ENCODE data around the gene POC1B.

Gene POC1B

GRCh38 chr12:89525305-89525823 is 483 bp downstream of the POC1B start:
- TF ChIP-seq CTCF (IDR thresholded peaks at IDR 0.05; ENCODE audit: extremely low read depth, insufficient read depth, missing control alignments) = no peak
- DNase-seq (ENCODE audit: low spot score) = peak; percentile 65
- in situ Hi-C loops (cut with MboI; ENCODE audit: low pct_unique_long_range_greater_than_20kb, low sequenced_read_pairs, unreplicated experiment) = loop anchor here (10.0 to 25.0 kb wide), 4 partner anchors 51 to 1412 kb away; no protein-coding TSS in a partner anchor

GRCh38 chr12:89524541-89525304 is 1.1 kb downstream of the POC1B start, which contains the start of gene GALNT4:
Gene GALNT4, minus strand, starts transcription at chr12:89524796. Its CDS starts 247 bp downstream, at chr12:89524549.
- in situ Hi-C loops (cut with MboI; ENCODE audit: low pct_unique_long_range_greater_than_20kb, low sequenced_read_pairs, unreplicated experiment) = loop anchor here (10.0 to 25.0 kb wide), 4 partner anchors 50 to 1413 kb away; no protein-coding TSS in a partner anchor
- DNase-seq (ENCODE audit: low spot score) = peak; percentile 89
- TF ChIP-seq CTCF (IDR thresholded peaks at IDR 0.05; ENCODE audit: extremely low read depth, insufficient read depth, missing control alignments) = peak; percentile 70

GRCh38 chr12:89523843-89524540 is 1.9 kb downstream of the POC1B start:
- in situ Hi-C loops (cut with MboI; ENCODE audit: low pct_unique_long_range_greater_than_20kb, low sequenced_read_pairs, unreplicated experiment) = loop anchor here (10.0 kb wide), 2 partner anchors 49 to 479 kb away; no protein-coding TSS in a partner anchor
- no peak for TF ChIP-seq CTCF (IDR thresholded peaks at IDR 0.05; ENCODE audit: extremely low read depth, insufficient read depth, missing control alignments)
- no peak for DNase-seq (ENCODE audit: low spot score)

GRCh38 chr12:89523393-89523792 is 2.5 kb downstream of the POC1B start:
- TF ChIP-seq CTCF (IDR thresholded peaks at IDR 0.05; ENCODE audit: extremely low read depth, insufficient read depth, missing control alignments) = no peak
- in situ Hi-C loops (cut with MboI; ENCODE audit: low pct_unique_long_range_greater_than_20kb, low sequenced_read_pairs, unreplicated experiment) = loop anchor here (10.0 kb wide), 2 partner anchors 49 to 479 kb away; no protein-coding TSS in a partner anchor
- DNase-seq (ENCODE audit: low spot score) = no peak

- no peak for TF ChIP-seq CTCF (IDR thresholded peaks at IDR 0.05; ENCODE audit: extremely low read depth, insufficient read depth, missing control alignments)
- in situ Hi-C loops (cut with MboI; ENCODE audit: low pct_unique_long_range_greater_than_20kb, low sequenced_read_pairs, unreplicated experiment) = loop anchor here (10.0 kb wide), 2 partner anchors 47 to 477 kb away; no protein-coding TSS in a partner anchor
- DNase-seq (ENCODE audit: low spot score) = no peak
These were observed 4.3 kb downstream of the POC1B start for GRCh38 chr12:89521364-89522223.

- no peak for DNase-seq (ENCODE audit: low spot score)
- in situ Hi-C loops (cut with MboI; ENCODE audit: low pct_unique_long_range_greater_than_20kb, low sequenced_read_pairs, unreplicated experiment) = no loop called here
- TF ChIP-seq CTCF (IDR thresholded peaks at IDR 0.05; ENCODE audit: extremely low read depth, insufficient read depth, missing control alignments) = no peak
These were observed 8.1 kb downstream of the POC1B start for GRCh38 chr12:89517720-89518119.

Data from GM13977 (cell line).